OCI-LY3 (cell line): ENCODE results near the gene EPN2.

Source experiments
- H2AFZ ChIP-seq: fragments of 200-600, 300-600 bp; shearing (Covaris generic); 2 replicates; pipeline ENCODE4 v1.6.0; 2014; ENCODE audit warnings: antibody characterized with exemption, low read depth, low read length
- H3K27ac ChIP-seq: fragments of 200-600, 300-600 bp; sonication (generic); 2 replicates; pipeline ENCODE4 v1.5.1; 2014; ENCODE audit warnings: mild to moderate bottlenecking, low read length, moderate library complexity, mixed read lengths
- H3K27me3 ChIP-seq: fragments of 200-600, 300-600 bp; sonication (generic); 2 replicates; pipeline ENCODE4 v1.6.1; 2014; ENCODE audit warnings: low read depth, low read length, mixed read lengths
- H3K36me3 ChIP-seq: fragments of 200-600, 300-600 bp; sonication (generic); replicated peaks from 2 replicates; pipeline ENCODE3; 2014; ENCODE audit warnings: low read depth, low read length, mixed read lengths
- H3K4me1 ChIP-seq: fragments of 300-600, 200-600 bp; sonication (generic); 2 replicates; pipeline ENCODE4 v1.6.1; 2014; ENCODE audit warnings: low read length, mixed read lengths
- H3K4me2 ChIP-seq: fragments of 200-600, 300-600 bp; sonication (generic); 2 replicates; pipeline ENCODE4 v1.6.1; 2014; ENCODE audit warnings: low read length, mixed read lengths
- H3K4me3 ChIP-seq: fragments of 300-600, 200-600 bp; sonication (generic); 2 replicates; pipeline ENCODE4 v1.5.1; 2014; ENCODE audit warnings: antibody characterized with exemption, mild to moderate bottlenecking, low read length, moderate library complexity
- H3K79me2 ChIP-seq: fragments of 300-600, 200-600 bp; shearing (Covaris generic); 2 replicates; pipeline ENCODE4 v1.6.1; 2014; ENCODE audit warnings: mild to moderate bottlenecking, low read length, mixed read lengths
- H3K9ac ChIP-seq: fragments of 300-600, 200-600 bp; shearing (Covaris generic); 2 replicates; pipeline ENCODE4 v1.6.0; 2014; ENCODE audit warnings: mild to moderate bottlenecking, low read length, moderate library complexity
- H3K9me3 ChIP-seq: fragments of 200-600, 300-600 bp; shearing (Covaris generic); 2 replicates; pipeline ENCODE4 v1.6.1; 2014; ENCODE audit warnings: low read length, mixed read lengths; ENCODE audit not compliant: insufficient read depth
- H4K20me1 ChIP-seq: fragments of 200-600, 300-600 bp; sonication (generic); 2 replicates; pipeline ENCODE4 v1.6.1; 2016; ENCODE audit warnings: low read length, mixed read lengths; ENCODE audit not compliant: insufficient read depth
- CTCF ChIP-seq: fragments of 200-600, 300-600 bp; sonication (generic); IDR thresholded peaks from 2 replicates; pipeline ENCODE4 v1.5.1; 2014; ENCODE audit warnings: antibody characterized with exemption, low read length, low read depth
- EZH2phosphoT487 ChIP-seq: fragments of 200-600 bp; shearing (Covaris generic); IDR thresholded peaks from 2 replicates; pipeline ENCODE4 v1.6.1; 2018; ENCODE audit warnings: antibody characterized with exemption, mixed run types, low read depth

EPN2 gene

GRCh38 chr17:19318611-19319010 is 81.4 kb downstream of the EPN2 start:
- H3K4me1 ChIP-seq = no peaks in the 10 kb centered on the region; the same call in 1 of the 2 replicates
- no peaks in the 10 kb centered on the region for H3K79me2 ChIP-seq
- H3K36me3 ChIP-seq = no peaks in the 10 kb centered on the region
- no peaks in the 10 kb centered on the region for H3K27me3 ChIP-seq
- H3K9ac ChIP-seq = no peak overlapping the region
- H3K27ac ChIP-seq = no peak overlapping the region
- no peak for TF ChIP-seq CTCF
- TF ChIP-seq EZH2phosphoT487 = no peak
- H3K4me2 ChIP-seq = no peak overlapping the region
- no peaks in the 10 kb centered on the region for H3K9me3 ChIP-seq
- no peak overlapping the region for H2AFZ ChIP-seq
- no peak overlapping the region for H3K4me3 ChIP-seq
- no peaks in the 10 kb centered on the region for H4K20me1 ChIP-seq

GRCh38 chr17:19319771-19320505 is 82.8 kb downstream of the EPN2 start:
- H4K20me1 ChIP-seq = no peaks in the 10 kb centered on the region
- no peak for TF ChIP-seq CTCF
- no peak for TF ChIP-seq EZH2phosphoT487
- no peak overlapping the region for H3K4me3 ChIP-seq
- H3K36me3 ChIP-seq = no peaks in the 10 kb centered on the region
- no peak overlapping the region for H3K4me2 ChIP-seq
- H3K27ac ChIP-seq = no peak overlapping the region
- no peaks in the 10 kb centered on the region for H3K79me2 ChIP-seq
- H2AFZ ChIP-seq = no peak overlapping the region
- no peaks in the 10 kb centered on the region for H3K27me3 ChIP-seq
- no peaks in the 10 kb centered on the region; the same call in 1 of the 2 replicates for H3K4me1 ChIP-seq
- H3K9me3 ChIP-seq = no peaks in the 10 kb centered on the region
- no peak overlapping the region for H3K9ac ChIP-seq

- Histone ChIP-seq H3K79me2 (no peaks in the 10 kb centered on the region), H3K4me1 (no peaks in the 10 kb centered on the region; the same call in 1 of the 2 replicates), H3K36me3 (no peaks in the 10 kb centered on the region), H3K9me3 (no peaks in the 10 kb centered on the region), H4K20me1 (no peaks in the 10 kb centered on the region), H2AFZ (no peak overlapping the region), H3K27me3 (no peaks in the 10 kb centered on the region), H3K4me2 (no peak overlapping the region), H3K4me3 (no peak overlapping the region), H3K27ac (no peak overlapping the region), H3K9ac (no peak overlapping the region)
- TF ChIP-seq CTCF = no peak
- no peak for TF ChIP-seq EZH2phosphoT487
These were observed 83.7 kb downstream of the EPN2 start for GRCh38 chr17:19320876-19321275.

- H3K36me3 ChIP-seq = no peaks in the 10 kb centered on the region
- H4K20me1 ChIP-seq = no peaks in the 10 kb centered on the region
- no peaks in the 10 kb centered on the region for H3K79me2 ChIP-seq
- H3K4me3 ChIP-seq = no peak overlapping the region
- no peak overlapping the region for H3K9ac ChIP-seq
- no peaks in the 10 kb centered on the region for H3K9me3 ChIP-seq
- no peaks in the 10 kb centered on the region; the same call in 1 of the 2 replicates for H3K4me1 ChIP-seq
- no peak overlapping the region for H3K4me2 ChIP-seq
- H3K27me3 ChIP-seq = no peaks in the 10 kb centered on the region
- TF ChIP-seq EZH2phosphoT487 = no peak
- no peak for TF ChIP-seq CTCF
- no peak overlapping the region for H3K27ac ChIP-seq
- H2AFZ ChIP-seq = no peak overlapping the region
These were observed 84.4 kb downstream of the EPN2 start for GRCh38 chr17:19321481-19322128.
